Amniotic epithelial cell (primary cell): ENCODE data around the gene SNAP25.

Source experiments
- DNase-seq: peaks from one replicate; pipeline ENCODE4 v3.0.0-alpha.2; 2010; ENCODE audit warnings: low read depth

Gene SNAP25

DNA sequence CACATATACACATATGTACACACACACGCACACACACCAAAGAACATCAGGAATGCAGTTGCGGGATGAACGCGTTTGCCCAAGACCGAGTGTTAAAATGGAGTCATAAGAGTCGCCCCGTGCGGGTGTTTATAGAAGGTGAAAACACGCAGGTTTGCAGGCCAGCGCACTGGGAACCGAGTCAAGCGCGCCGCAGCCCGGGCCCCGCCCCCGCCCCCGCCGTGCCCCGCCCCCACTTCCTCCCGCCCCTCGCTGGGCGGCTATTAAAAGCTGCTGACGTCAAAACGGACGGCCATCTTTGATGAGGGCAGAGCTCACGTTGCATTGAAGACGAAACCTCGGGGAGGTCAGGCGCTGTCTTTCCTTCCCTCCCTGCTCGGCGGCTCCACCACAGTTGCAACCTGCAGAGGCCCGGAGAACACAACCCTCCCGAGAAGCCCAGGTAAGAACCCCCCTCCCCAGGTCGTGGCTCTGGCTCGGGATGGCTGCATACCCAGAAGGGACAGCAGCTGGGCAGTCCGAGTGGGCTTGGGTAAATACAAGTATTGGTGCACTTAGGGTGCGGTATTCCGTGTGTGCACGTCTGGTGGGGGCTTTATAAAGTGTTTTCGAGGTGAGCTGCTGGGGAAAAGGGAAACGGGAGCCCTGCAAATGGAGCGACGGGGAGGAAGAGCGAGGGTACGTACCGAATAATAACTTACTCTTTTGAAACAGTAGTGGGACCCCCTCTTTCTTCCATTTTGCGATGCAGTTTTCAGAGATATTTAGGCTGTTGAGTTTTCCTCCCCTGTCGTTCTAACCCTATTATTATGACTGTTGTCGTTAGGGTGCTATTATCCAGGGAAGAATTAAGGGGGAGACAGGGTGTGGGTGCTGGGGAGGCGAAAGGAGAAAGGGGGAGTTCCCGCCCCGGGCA, at the start of gene SNAP25:
TSS of gene SNAP25 (plus strand) at position 295 of the 916 bp plus-strand sequence. CDS start 56,662 bp downstream, outside the sequence.
- DNase-seq: peak; percentile 94

DNA sequence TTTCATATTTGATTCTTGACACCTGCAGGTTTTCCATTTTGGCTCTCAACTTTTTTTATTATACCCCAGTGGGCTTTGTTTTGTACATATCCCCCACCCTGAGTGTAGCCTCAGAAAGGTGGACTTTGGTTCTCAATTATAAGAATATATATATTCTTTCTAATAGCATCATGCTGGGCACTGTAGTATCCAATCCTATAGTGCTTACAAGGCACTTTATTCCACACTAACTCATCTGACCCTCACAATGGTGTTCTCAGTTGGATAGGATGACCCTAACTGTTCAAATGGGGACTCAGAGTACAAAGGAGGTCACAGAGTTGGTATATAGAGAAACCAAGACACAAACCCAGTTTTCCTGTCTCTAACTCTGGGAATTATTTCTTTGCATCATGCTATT, 48.9 kb upstream of the SNAP25 start:
- no peak for DNase-seq

GRCh38 chr20:10170261-10170660, 48.4 kb upstream of the SNAP25 start:
- DNase-seq: no peak

DNA sequence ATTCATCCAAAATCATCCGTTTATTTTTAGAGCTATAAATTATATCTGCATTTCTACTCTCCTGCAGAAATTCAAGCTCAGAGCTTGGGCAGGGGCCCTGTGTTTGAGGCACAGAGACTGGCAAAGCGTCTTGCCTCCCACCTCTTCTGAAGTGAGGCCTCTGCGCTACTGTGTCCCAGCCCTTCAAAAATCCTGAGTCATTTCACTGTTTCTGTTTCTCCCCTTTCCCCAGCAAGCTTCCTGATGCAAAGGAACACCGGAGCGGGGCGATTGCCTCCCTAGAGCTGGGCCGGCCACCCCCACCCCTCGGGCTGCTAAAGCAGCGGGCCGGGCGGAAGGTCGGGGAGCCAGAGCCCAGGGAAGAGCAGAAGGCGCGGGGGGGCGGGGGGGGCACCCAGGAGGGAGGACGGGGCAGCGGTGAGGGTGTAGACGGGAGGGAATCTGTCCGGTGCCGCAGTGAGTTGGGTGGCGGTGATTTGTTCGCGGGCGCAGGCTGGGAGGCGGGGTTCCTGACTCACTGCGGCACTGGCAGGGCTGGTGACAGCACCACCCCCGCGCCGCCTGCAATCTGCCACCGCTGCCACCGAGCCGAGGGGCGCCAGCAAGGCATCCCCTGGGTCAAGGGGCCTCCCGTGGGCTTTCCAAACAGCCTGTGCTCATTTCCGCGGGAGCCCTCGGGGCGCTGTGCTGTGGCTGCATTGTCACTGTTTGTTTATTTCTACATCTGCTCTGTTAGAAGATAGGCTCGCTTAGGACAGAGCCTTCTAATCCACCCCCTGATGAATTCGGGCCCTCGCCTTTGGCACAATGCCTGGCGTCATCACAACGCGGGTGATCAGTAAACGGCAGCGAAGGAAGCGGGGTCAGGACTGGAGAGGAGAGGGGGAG, 46.5 kb upstream of the SNAP25 start:
- peak; percentile 39 for DNase-seq

GRCh38 chr20:10172998-10173655, 45.5 kb upstream of the SNAP25 start:
- no peak for DNase-seq

- DNase-seq: no peak
These were observed 44.2 kb upstream of the SNAP25 start for GRCh38 chr20:10174400-10174799.

GRCh38 chr20:10177326-10177725, 41.3 kb upstream of the SNAP25 start:
- DNase-seq: no peak

- DNase-seq: no peak
These were observed 40.5 kb upstream of the SNAP25 start for GRCh38 chr20:10178091-10178490.

- DNase-seq: no peak
These were observed 39.8 kb upstream of the SNAP25 start for GRCh38 chr20:10178727-10179313.

DNA sequence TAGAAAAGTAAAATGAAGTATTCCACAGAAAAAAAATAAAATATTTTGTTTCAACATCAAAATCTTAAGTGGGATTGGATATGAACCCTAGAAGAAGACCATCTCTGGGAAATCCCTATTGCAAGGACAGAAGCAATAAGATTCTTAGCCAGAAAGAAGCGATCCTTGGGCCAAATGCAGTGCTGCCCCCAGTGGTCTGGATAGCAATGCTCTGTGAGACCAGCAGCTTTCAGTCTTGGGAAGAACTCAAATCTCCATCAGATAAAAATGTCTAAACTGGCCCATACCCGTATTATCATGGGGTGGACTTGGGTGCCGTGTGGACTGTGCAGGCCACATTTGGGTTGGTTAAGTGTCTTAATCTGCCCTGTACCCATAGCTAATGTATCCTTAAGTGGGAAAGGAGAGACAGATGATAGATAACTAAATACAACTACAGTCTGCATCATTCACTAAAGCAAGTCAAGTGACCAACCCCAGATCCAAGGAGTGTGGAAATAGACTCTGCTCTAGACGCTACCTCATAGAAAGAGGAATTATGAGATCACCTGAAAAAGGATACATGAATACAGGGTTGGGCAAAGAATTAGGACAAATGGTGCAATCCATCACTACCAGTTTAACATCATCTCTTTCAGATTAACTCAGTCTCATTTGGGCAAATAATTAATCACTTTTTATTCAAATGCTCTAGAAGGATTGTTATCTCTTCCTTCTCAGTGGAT, 38.9 kb upstream of the SNAP25 start:
- DNase-seq: no peak

- DNase-seq: no peak
These were observed 37.9 kb upstream of the SNAP25 start for GRCh38 chr20:10180651-10181235.

- peak; percentile 32 for DNase-seq
These were observed 32.7 kb upstream of the SNAP25 start for GRCh38 chr20:10185741-10186558.

- DNase-seq: no peak
These were observed 28.2 kb upstream of the SNAP25 start for GRCh38 chr20:10190456-10190855.

DNA sequence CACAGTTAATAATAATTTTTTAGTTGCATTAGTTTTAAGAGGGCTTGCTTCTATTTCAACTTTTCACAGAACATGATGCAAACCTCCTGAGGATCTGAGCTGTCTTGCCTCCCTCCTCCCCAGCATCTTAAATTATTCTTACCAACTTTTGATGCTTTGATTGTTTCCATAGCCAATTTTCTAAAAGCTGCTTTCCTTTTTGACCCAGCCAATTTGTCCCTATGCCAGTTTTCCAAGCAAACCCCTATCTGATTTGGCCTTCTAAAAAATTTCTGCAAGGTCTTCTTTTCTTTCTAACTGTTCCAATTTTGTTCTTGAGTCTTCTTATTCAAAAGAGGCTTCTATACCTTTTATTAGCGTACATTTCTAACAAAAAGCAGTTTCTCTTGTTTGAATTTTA, 26.5 kb upstream of the SNAP25 start:
- no peak for DNase-seq

GRCh38 chr20:10194166-10194565, 24.5 kb upstream of the SNAP25 start:
- no peak for DNase-seq

DNA sequence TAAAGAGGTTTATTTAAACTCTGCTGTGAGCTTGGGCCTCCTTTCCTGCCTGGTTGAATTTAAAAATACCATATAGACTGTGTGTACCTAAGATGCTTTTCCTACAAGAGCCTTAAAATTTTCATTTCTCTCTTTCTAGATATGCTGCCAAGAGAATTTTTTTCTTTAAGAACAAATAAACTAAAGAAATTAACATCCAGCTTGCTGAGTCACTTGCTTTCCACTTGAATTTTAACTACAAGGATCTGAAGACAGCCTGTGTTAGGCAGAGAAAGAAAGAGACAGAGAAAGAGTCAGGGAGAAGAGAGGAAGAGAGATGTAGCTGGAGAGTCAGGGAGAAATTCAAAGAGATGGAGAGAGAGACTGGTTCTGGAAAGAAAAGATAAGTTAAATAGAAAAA, 18.3 kb upstream of the SNAP25 start:
- no peak for DNase-seq

GRCh38 chr20:10201321-10201870, 17.2 kb upstream of the SNAP25 start:
- DNase-seq: no peak

DNA sequence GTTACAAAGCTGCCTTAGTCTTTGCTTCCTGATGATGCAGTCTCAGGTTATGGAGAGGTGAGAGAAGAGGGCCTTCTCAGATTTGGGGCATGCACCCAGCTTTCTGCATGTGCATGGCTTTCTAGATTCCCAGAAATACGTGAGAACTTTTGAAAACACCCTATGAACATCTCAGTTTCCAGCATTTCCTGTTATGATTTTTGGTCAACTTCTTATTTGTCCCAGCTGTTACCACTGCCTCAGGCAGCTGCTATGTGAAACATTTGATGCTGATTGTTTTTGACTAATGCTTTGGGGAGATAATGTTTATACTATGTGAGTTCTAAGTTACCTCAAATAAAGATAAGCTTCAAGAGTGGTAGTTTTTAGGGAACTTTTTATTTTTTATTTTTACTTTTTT, 9.5 kb upstream of the SNAP25 start:
- DNase-seq: peak; percentile 44

GRCh38 chr20:10213526-10213925, 5.1 kb upstream of the SNAP25 start:
- no peak for DNase-seq
